PC-9 (cell line): ENCODE results near the gene HLA-DMB.

Experiments used
- CTCF ChIP-seq: fragments of 200-600 bp; sonication (generic); conservative IDR thresholded peaks from 2 replicates; pipeline ENCODE4 v1.6.1; 2017; ENCODE audit warnings: mixed run types, antibody characterized with exemption, mild to moderate bottlenecking, moderate library complexity
- EZH2 ChIP-seq: fragments of 200-600 bp; sonication (generic); IDR thresholded peaks from 2 replicates; pipeline ENCODE4 v1.8.0; 2017; ENCODE audit warnings: antibody characterized with exemption, low read depth

GRCh38 chr6:32920715-32921114, 20.1 kb downstream of the HLA-DMB start:
- TF ChIP-seq EZH2 (no peak), CTCF (no peak)
